ENCODE data around the gene PLA2R1.

Gene PLA2R1

GRCh38 chr2:159891917-159892730 lies 170.3 kb downstream of the PLA2R1 start:
- Histone ChIP-seq H3K27ac (ENCODE audit: insufficient read depth, low read depth, low read length, poor library complexity, severe bottlenecking) (no peak overlapping the region), H3K36me3 (ENCODE audit: control insufficient read depth, insufficient read depth, low read length) (no peaks in the 10 kb centered on the region), H3K4me1 (ENCODE audit: control insufficient read depth, insufficient read depth, low read length) (no peaks in the 10 kb centered on the region), H3K9me3 (ENCODE audit: control insufficient read depth, low read length) (no peaks in the 10 kb centered on the region), H3K4me3 (ENCODE audit: insufficient read depth, low read depth, low read length) (no peak overlapping the region), H3K27me3 (ENCODE audit: control insufficient read depth, insufficient read depth, low read length, poor library complexity, severe bottlenecking) (no peaks in the 10 kb centered on the region)
- 88 to 92% methylated on average over 2 of the region's 2 CpGs for WGBS, 2 experiments

- H3K27me3 ChIP-seq (ENCODE audit: control insufficient read depth, insufficient read depth, low read length, poor library complexity, severe bottlenecking): no peaks in the 10 kb centered on the region
- no peaks in the 10 kb centered on the region for H3K4me1 ChIP-seq (ENCODE audit: control insufficient read depth, insufficient read depth, low read length)
- no peak overlapping the region for H3K4me3 ChIP-seq (ENCODE audit: insufficient read depth, low read depth, low read length)
- H3K27ac ChIP-seq (ENCODE audit: insufficient read depth, low read depth, low read length, poor library complexity, severe bottlenecking): no peak overlapping the region
- H3K36me3 ChIP-seq (ENCODE audit: control insufficient read depth, insufficient read depth, low read length): no peaks in the 10 kb centered on the region
- H3K9me3 ChIP-seq (ENCODE audit: control insufficient read depth, low read length): no peaks in the 10 kb centered on the region
These were observed 171.2 kb downstream of the PLA2R1 start for GRCh38 chr2:159891267-159891588.

GRCh38 chr2:159890551-159891266 lies 171.7 kb downstream of the PLA2R1 start:
- 94% methylated on average over 1 of the region's 1 CpG for WGBS, 2 experiments
- no peak overlapping the region for H3K27ac ChIP-seq (ENCODE audit: insufficient read depth, low read depth, low read length, poor library complexity, severe bottlenecking)
- no peaks in the 10 kb centered on the region for H3K36me3 ChIP-seq (ENCODE audit: control insufficient read depth, insufficient read depth, low read length)

GRCh38 chr2:159882130-159882745 lies 180.2 kb downstream of the PLA2R1 start:
- 95 to 98% methylated on average over 5 of the region's 5 CpGs for WGBS, 2 experiments
- Histone ChIP-seq H3K4me1 (ENCODE audit: control insufficient read depth, insufficient read depth, low read length) (no peaks in the 10 kb centered on the region), H3K9me3 (ENCODE audit: control insufficient read depth, low read length) (no peaks in the 10 kb centered on the region), H3K36me3 (ENCODE audit: control insufficient read depth, insufficient read depth, low read length) (no peaks in the 10 kb centered on the region), H3K4me3 (ENCODE audit: insufficient read depth, low read depth, low read length) (no peak overlapping the region), H3K27me3 (ENCODE audit: control insufficient read depth, insufficient read depth, low read length, poor library complexity, severe bottlenecking) (no peaks in the 10 kb centered on the region), H3K27ac (ENCODE audit: insufficient read depth, low read depth, low read length, poor library complexity, severe bottlenecking) (no peak overlapping the region)

More at GRCh38 chr2:159890551-159891266, 171.7 kb downstream of the PLA2R1 start:
- Histone ChIP-seq H3K9me3 (ENCODE audit: control insufficient read depth, low read length) (no peaks in the 10 kb centered on the region), H3K27me3 (ENCODE audit: control insufficient read depth, insufficient read depth, low read length, poor library complexity, severe bottlenecking) (no peaks in the 10 kb centered on the region), H3K4me1 (ENCODE audit: control insufficient read depth, insufficient read depth, low read length) (no peaks in the 10 kb centered on the region), H3K4me3 (ENCODE audit: insufficient read depth, low read depth, low read length) (no peak overlapping the region)
